ENCODE results near the gene GALK1. TPM values are rescaled to one million over a fixed set of nuclear protein-coding genes. Genes with fewer than 3 reads are reported as not detected.
A peak's percentile ranks its signal among the peaks of the same experiment; 100 is the strongest.

Gene GALK1
- total and polyA plus RNA-seq, 9 of the 15 experiments (the other 6 are each of a cell fraction or from before 2014, with no cell fraction given): 0.45 to 51.6 (median 17.4) TPM

GRCh38 chr17:75785016-75785890 lies 20.3 kb upstream of the GALK1 start (continued):
- TF ChIP-seq ZNF740 (CRISPR knock-in tag; IDR thresholded peaks at IDR 0.05): no peak; the same call in 1 of the 2 replicates
- TF ChIP-seq ZNF740 (tag; IDR thresholded peaks at IDR 0.05): peak; percentile 68 to 91
- peak; percentile 97 for TF ChIP-seq ZNF592 (IDR thresholded peaks at IDR 0.05)
- no peak for TF ChIP-seq NUFIP1 (IDR thresholded peaks at IDR 0.05; ENCODE audit: partially characterized antibody)
- TF ChIP-seq NFIC (IDR thresholded peaks at IDR 0.05): peak; percentile 69
- TF ChIP-seq NR0B1 (IDR thresholded peaks at IDR 0.05; ENCODE audit: partially characterized antibody): no peak
- TF ChIP-seq ZNF644 (tag; IDR thresholded peaks at IDR 0.05; ENCODE audit: low read depth): peak; percentile 90; the same call in 1 of the 2 replicates
- peak; percentile 66; the same call in 1 of the 2 replicates for TF ChIP-seq GTF2F1 (IDR thresholded peaks at IDR 0.05; ENCODE audit: low read depth, low read length)
- peak; percentile 93 for TF ChIP-seq NEUROD1 (IDR thresholded peaks at IDR 0.05; ENCODE audit: borderline replicate concordance, low read depth, low read length, partially characterized antibody)
- TF ChIP-seq ZNF518B (CRISPR knock-in tag; IDR thresholded peaks at IDR 0.05): no peak
- TF ChIP-seq TCF7 (IDR thresholded peaks at IDR 0.05; ENCODE audit: borderline replicate concordance): no peak
- 0 out of 2 replicates have a peak, but pooled peaks have one; percentile 33 for TF ChIP-seq NCOA6 (IDR thresholded peaks at IDR 0.05)
- peak; percentile 53 to 80; a peak in 1 of 4 replicates for TF ChIP-seq MLLT1 (IDR thresholded peaks at IDR 0.05)

All from K562 (cell line).